ENCODE measurements around the gene DAB2IP. TPM values are rescaled to one million over a fixed set of nuclear protein-coding genes. Genes with fewer than 3 reads are reported as not detected.

DAB2IP gene
- total RNA-seq, 1 donor from 2014 or later, result 71.6 TPM

GRCh38 chr9:121631115-121631514, 20.3 kb upstream of the DAB2IP start:
- intact Hi-C loops (cut with DNase I), result no loop called here
- no peaks in the 10 kb centered on the region for H3K9me3 ChIP-seq

GRCh38 chr9:121631978-121632418, 19.4 kb upstream of the DAB2IP start:
- DNase-seq (ENCODE audit: low spot score in 2 of 2), result no peak
- Histone ChIP-seq H3K27ac (no peak overlapping the region), H3K36me3 (no peaks in the 10 kb centered on the region), H3K4me3 (no peak overlapping the region), H3K27me3 (no peaks in the 10 kb centered on the region), H3K4me1 (peaks cover 0 to 9% of the 10 kb centered on the region in 2 donors), H3K9me3 (no peaks in the 10 kb centered on the region)
- intact Hi-C loops (cut with DNase I), result no loop called here
- no peak for TF ChIP-seq CTCF (IDR thresholded peaks at IDR 0.05)

More at GRCh38 chr9:121631115-121631514, 20.3 kb upstream of the DAB2IP start:
- DNase-seq (ENCODE audit: low spot score in 2 of 2), result no peak
- no peaks in the 10 kb centered on the region for H3K36me3 ChIP-seq
- H3K4me1 ChIP-seq, result peaks cover 0 to 2% of the 10 kb centered on the region in 2 donors
- H3K27me3 ChIP-seq, result no peaks in the 10 kb centered on the region
- no peak overlapping the region for H3K27ac ChIP-seq
- H3K4me3 ChIP-seq, result no peak overlapping the region
- TF ChIP-seq CTCF (IDR thresholded peaks at IDR 0.05), result no peak

- Histone ChIP-seq H3K27ac (no peak overlapping the region), H3K36me3 (no peaks in the 10 kb centered on the region), H3K9me3 (no peaks in the 10 kb centered on the region), H3K27me3 (no peaks in the 10 kb centered on the region), H3K4me1 (peaks cover 0 to 16% of the 10 kb centered on the region in 2 donors), H3K4me3 (no peak overlapping the region)
- no peak for TF ChIP-seq CTCF (IDR thresholded peaks at IDR 0.05)
- DNase-seq (ENCODE audit: low spot score in 2 of 2), result no peak
- intact Hi-C loops (cut with DNase I), result no loop called here
These were observed 18.2 kb upstream of the DAB2IP start for GRCh38 chr9:121633119-121633714.

DNA sequence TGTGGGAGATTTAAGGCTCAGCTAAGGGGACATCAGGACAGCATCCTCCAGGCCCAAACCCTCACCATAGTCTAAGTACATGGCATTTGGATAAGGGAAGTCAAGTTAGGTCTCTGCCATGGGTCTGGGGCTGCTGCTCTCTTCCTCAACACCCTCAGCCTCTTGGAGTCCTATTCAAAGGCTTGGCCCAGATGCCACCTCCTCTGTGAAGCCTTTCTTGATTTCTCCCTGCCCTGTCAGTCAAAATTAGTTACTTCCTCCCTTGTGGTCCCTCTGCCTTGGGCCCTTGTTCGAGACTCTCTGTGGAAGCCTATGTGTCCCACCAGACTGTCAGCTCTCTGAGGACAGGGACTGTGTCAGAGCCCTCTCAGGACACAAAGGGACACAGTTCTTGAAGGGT, 17.7 kb upstream of the DAB2IP start:
- H3K27ac ChIP-seq, result no peak overlapping the region
- H3K36me3 ChIP-seq, result no peaks in the 10 kb centered on the region
- H3K4me3 ChIP-seq, result no peak overlapping the region
- DNase-seq (ENCODE audit: low spot score in 2 of 2), result no peak
- H3K9me3 ChIP-seq, result no peaks in the 10 kb centered on the region
- H3K27me3 ChIP-seq, result no peaks in the 10 kb centered on the region
- intact Hi-C loops (cut with DNase I), result no loop called here
- peaks cover 0 to 16% of the 10 kb centered on the region in 2 donors for H3K4me1 ChIP-seq
- no peak for TF ChIP-seq CTCF (IDR thresholded peaks at IDR 0.05)

DNA sequence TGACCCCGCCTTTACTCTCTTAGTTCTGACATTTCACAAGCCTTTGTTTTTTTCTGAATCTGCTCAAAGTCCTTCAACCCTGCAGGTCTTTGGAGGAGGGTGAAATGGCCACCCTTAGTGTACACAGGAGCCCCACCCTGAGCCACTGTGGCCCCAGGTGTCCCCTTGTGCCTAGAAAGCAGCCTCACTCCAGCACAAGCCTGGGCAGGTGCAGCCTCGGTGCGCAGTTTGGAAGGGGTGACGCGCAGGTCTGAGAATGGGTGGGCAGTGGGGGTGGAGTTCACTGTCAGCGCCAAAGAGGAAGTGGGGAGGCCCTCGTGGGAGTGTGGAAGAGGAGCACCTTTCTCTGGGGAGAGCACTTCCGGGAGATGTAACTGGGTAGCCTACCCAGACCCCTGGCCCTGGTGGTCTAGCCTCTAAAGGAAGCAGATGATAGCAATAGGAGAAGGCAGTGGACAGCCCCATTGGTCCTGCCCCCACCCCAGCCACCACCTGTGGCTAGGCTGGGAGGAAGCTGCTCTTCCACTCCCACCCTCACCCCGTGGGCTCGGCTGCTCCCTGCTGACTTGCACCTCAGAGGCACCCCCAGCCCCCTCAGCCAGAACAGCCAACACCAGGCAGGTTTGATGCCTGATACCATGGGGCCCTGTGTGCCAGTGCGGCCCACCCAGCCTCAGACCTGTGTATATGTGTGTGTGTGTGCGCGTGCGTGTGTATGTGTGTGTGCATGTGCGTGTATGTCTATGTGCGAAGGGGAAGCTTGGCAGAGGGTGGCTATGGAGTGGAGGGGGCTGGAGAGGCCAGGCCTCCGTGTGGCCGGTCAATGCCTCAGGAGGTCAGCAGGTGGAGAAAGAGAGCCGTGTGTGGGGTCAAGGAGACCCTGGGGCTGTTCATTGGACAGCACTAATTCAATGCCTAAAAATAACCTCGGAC, 16.8 kb upstream of the DAB2IP start:
- H3K36me3 ChIP-seq, result no peaks in the 10 kb centered on the region
- H3K27ac ChIP-seq, result no peak overlapping the region
- H3K9me3 ChIP-seq, result no peaks in the 10 kb centered on the region
- H3K4me3 ChIP-seq, result no peak overlapping the region
- peaks cover 0 to 16% of the 10 kb centered on the region in 2 donors for H3K4me1 ChIP-seq
- no peaks in the 10 kb centered on the region for H3K27me3 ChIP-seq
- peak in 2 of 3 experiments; percentile 38 to 40 for TF ChIP-seq CTCF (IDR thresholded peaks at IDR 0.05)
- no peak for DNase-seq (ENCODE audit: low spot score in 2 of 2)
- intact Hi-C loops (cut with DNase I), result loop anchor here (5.0 kb wide), 1 partner anchor 48 kb away; no protein-coding TSS in a partner anchor
